ENCODE data around the gene ARL4A. TPM values are rescaled to one million over a fixed set of nuclear protein-coding genes. Genes with fewer than 3 reads are reported as not detected.

ARL4A gene
- total and polyA plus RNA-seq, 9 of the 15 experiments (the other 6 are each of a cell fraction or from before 2014, with no cell fraction given) = 118 to 688 (median 172) TPM

DNA sequence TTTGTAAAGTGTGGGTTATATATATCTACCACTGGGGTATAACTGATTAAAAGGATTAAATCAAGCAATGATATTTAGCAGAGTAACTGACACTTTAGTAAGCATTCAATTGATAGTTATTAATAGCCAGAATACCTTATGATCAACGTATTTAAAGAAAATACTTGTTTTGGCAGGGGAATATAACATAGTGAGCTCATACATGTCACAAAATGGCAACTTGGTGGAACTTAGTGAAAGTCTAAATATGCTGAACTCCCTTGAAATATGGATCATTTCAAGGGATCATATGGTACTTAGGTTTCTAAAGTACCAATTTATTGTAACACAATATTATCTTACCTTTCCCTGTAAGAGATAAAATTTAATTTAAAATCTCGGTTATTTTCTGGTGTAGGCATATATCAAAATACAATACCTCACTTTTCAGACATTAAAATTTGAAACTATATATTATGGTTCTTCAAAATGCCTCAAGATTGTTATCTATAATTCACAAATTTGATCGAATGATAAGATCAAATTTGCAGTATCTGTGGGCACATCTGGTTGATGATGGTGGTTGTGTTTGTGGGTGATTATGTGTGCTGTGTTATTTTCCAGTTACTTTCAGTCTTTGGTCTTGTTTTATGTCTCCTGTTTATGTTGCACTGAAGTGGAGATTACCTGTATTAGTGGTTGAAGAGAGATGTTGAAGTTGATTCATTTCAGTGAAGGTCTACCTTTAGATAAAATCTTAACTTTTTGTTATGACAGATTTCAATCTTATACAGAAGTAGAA, 5.2 kb downstream of the ARL4A start (continued):
- TF ChIP-seq, protein P1, sequence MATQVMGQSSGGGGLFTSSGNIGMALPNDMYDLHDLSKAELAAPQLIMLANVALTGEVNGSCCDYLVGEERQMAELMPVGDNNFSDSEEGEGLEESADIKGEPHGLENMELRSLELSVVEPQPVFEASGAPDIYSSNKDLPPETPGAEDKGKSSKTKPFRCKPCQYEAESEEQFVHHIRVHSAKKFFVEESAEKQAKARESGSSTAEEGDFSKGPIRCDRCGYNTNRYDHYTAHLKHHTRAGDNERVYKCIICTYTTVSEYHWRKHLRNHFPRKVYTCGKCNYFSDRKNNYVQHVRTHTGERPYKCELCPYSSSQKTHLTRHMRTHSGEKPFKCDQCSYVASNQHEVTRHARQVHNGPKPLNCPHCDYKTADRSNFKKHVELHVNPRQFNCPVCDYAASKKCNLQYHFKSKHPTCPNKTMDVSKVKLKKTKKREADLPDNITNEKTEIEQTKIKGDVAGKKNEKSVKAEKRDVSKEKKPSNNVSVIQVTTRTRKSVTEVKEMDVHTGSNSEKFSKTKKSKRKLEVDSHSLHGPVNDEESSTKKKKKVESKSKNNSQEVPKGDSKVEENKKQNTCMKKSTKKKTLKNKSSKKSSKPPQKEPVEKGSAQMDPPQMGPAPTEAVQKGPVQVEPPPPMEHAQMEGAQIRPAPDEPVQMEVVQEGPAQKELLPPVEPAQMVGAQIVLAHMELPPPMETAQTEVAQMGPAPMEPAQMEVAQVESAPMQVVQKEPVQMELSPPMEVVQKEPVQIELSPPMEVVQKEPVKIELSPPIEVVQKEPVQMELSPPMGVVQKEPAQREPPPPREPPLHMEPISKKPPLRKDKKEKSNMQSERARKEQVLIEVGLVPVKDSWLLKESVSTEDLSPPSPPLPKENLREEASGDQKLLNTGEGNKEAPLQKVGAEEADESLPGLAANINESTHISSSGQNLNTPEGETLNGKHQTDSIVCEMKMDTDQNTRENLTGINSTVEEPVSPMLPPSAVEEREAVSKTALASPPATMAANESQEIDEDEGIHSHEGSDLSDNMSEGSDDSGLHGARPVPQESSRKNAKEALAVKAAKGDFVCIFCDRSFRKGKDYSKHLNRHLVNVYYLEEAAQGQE (IDR thresholded peaks at IDR 0.05; ENCODE audit: borderline replicate concordance) = no peak
- TF ChIP-seq, protein P1 (CRISPR knock-in tag; IDR thresholded peaks at IDR 0.05; ENCODE audit: low read depth) = no peak
- TF ChIP-seq, protein P2, sequence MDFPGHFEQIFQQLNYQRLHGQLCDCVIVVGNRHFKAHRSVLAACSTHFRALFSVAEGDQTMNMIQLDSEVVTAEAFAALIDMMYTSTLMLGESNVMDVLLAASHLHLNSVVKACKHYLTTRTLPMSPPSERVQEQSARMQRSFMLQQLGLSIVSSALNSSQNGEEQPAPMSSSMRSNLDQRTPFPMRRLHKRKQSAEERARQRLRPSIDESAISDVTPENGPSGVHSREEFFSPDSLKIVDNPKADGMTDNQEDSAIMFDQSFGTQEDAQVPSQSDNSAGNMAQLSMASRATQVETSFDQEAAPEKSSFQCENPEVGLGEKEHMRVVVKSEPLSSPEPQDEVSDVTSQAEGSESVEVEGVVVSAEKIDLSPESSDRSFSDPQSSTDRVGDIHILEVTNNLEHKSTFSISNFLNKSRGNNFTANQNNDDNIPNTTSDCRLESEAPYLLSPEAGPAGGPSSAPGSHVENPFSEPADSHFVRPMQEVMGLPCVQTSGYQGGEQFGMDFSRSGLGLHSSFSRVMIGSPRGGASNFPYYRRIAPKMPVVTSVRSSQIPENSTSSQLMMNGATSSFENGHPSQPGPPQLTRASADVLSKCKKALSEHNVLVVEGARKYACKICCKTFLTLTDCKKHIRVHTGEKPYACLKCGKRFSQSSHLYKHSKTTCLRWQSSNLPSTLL (IDR thresholded peaks at IDR 0.05) = no peak
- TF ChIP-seq KAT7 (CRISPR knock-in tag; IDR thresholded peaks at IDR 0.05; ENCODE audit: borderline replicate concordance) = no peak; the same call in 1 of the 2 replicates
- TF ChIP-seq CBX5 (IDR thresholded peaks at IDR 0.05; ENCODE audit: borderline replicate concordance, low read depth) = no peak
- TF ChIP-seq, protein P3, sequence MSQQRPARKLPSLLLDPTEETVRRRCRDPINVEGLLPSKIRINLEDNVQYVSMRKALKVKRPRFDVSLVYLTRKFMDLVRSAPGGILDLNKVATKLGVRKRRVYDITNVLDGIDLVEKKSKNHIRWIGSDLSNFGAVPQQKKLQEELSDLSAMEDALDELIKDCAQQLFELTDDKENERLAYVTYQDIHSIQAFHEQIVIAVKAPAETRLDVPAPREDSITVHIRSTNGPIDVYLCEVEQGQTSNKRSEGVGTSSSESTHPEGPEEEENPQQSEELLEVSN (IDR thresholded peaks at IDR 0.05; ENCODE audit: borderline replicate concordance in 1 of 2, extremely low read depth in 1 of 2, insufficient read depth in 1 of 2, insufficient read length in 1 of 2, low read depth in 1 of 2, low read length in 1 of 2, poor library complexity in 1 of 2, severe bottlenecking in 1 of 2) = no peak
- TF ChIP-seq TARDBP (IDR thresholded peaks at IDR 0.05) = no peak
- no peak for TF ChIP-seq SRSF7 (optimal IDR thresholded peaks at IDR 0.05; ENCODE audit: low read depth, low read length)
- TF ChIP-seq EP400 (IDR thresholded peaks at IDR 0.05) = no peak
- no peak for TF ChIP-seq ZNF668 (CRISPR knock-in tag; IDR thresholded peaks at IDR 0.05)
- peak; percentile 48 for TF ChIP-seq TAL1 (IDR thresholded peaks at IDR 0.05)
- TF ChIP-seq, protein P4, sequence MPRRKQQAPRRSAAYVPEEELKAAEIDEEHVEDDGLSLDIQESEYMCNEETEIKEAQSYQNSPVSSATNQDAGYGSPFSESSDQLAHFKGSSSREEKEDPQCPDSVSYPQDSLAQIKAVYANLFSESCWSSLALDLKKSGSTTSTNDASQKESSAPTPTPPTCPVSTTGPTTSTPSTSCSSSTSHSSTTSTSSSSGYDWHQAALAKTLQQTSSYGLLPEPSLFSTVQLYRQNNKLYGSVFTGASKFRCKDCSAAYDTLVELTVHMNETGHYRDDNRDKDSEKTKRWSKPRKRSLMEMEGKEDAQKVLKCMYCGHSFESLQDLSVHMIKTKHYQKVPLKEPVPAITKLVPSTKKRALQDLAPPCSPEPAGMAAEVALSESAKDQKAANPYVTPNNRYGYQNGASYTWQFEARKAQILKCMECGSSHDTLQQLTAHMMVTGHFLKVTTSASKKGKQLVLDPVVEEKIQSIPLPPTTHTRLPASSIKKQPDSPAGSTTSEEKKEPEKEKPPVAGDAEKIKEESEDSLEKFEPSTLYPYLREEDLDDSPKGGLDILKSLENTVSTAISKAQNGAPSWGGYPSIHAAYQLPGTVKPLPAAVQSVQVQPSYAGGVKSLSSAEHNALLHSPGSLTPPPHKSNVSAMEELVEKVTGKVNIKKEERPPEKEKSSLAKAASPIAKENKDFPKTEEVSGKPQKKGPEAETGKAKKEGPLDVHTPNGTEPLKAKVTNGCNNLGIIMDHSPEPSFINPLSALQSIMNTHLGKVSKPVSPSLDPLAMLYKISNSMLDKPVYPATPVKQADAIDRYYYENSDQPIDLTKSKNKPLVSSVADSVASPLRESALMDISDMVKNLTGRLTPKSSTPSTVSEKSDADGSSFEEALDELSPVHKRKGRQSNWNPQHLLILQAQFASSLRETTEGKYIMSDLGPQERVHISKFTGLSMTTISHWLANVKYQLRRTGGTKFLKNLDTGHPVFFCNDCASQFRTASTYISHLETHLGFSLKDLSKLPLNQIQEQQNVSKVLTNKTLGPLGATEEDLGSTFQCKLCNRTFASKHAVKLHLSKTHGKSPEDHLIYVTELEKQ (CRISPR knock-in tag; IDR thresholded peaks at IDR 0.05) = no peak
- TF ChIP-seq ZBTB17 (CRISPR knock-in tag; IDR thresholded peaks at IDR 0.05) = no peak
